ENCODE measurements around the gene NKIRAS2.
A peak's percentile ranks its signal among the peaks of the same experiment; 100 is the strongest.
"Not testable (repeated sequence)": the region's sequence is repeated elsewhere in the genome, so short reads cannot be mapped to it uniquely, and the experiment has no call there.

NKIRAS2 gene

GRCh38 chr17:41998497-41998896 is 21.4 kb upstream of the NKIRAS2 start:
- no peak for DNase-seq

GRCh38 chr17:42000413-42001133 is 19.3 kb upstream of the NKIRAS2 start:
- DNase-seq, result no peak

GRCh38 chr17:42001729-42002128 is 18.2 kb upstream of the NKIRAS2 start:
- DNase-seq, result no peak

GRCh38 chr17:42002175-42002791 is 17.6 kb upstream of the NKIRAS2 start:
- DNase-seq, result no peak

GRCh38 chr17:42002792-42003301 is 17.0 kb upstream of the NKIRAS2 start:
- DNase-seq, result peak; percentile 12

- peak; percentile 44 for DNase-seq
Measured at GRCh38 chr17:42005166-42005565, 14.7 kb upstream of the NKIRAS2 start.

GRCh38 chr17:42009170-42009569 is 10.7 kb upstream of the NKIRAS2 start:
- no peak for DNase-seq

GRCh38 chr17:42010266-42010680 is 9.6 kb upstream of the NKIRAS2 start:
- peak; percentile 25 for DNase-seq

- DNase-seq, result no peak
Measured at GRCh38 chr17:42010898-42011516, 8.9 kb upstream of the NKIRAS2 start.

GRCh38 chr17:42012363-42012762 is 7.5 kb upstream of the NKIRAS2 start:
- DNase-seq, result not testable (repeated sequence)

GRCh38 chr17:42013740-42014139 is 6.2 kb upstream of the NKIRAS2 start:
- not testable (repeated sequence) for DNase-seq

- DNase-seq, result no peak
Measured at GRCh38 chr17:42016411-42016831, 3.5 kb upstream of the NKIRAS2 start.

- peak; percentile 93 for DNase-seq
Measured at GRCh38 chr17:42016941-42017865, 2.7 kb upstream of the NKIRAS2 start, which contains the start of gene DNAJC7. Gene DNAJC7 (minus strand): TSS chr17:42017439. CDS start chr17:42017416, 23 bp downstream.

- no peak for DNase-seq
Measured at GRCh38 chr17:42017866-42018200, 2.1 kb upstream of the NKIRAS2 start.

- DNase-seq, result no peak
Measured at GRCh38 chr17:42018339-42018738, 1.6 kb upstream of the NKIRAS2 start.

- DNase-seq, result no peak
Measured at GRCh38 chr17:42018988-42019387, 902 bp upstream of the NKIRAS2 start.

- DNase-seq, result not testable (repeated sequence)
Measured at GRCh38 chr17:42020845-42021244, 955 bp downstream of the NKIRAS2 start.

GRCh38 chr17:42023524-42024349 is 3.8 kb downstream of the NKIRAS2 start:
- no peak for DNase-seq

GRCh38 chr17:42025191-42025579 is 5.3 kb downstream of the NKIRAS2 start:
- DNase-seq, result no peak

- DNase-seq, result no peak
Measured at GRCh38 chr17:42025936-42026335, 6.0 kb downstream of the NKIRAS2 start.

- no peak for DNase-seq
Measured at GRCh38 chr17:42026857-42027589, 7.1 kb downstream of the NKIRAS2 start.

Measured in fibroblast of skin of abdomen (primary cell).